ENCODE results near the gene ENOX1. TPM values are rescaled to one million over a fixed set of nuclear protein-coding genes. Genes with fewer than 3 reads are reported as not detected.
A peak's percentile ranks its signal among the peaks of the same experiment; 100 is the strongest.

The ENOX1 gene
- total RNA-seq, 4 donors from 2014 or later = 0.27 to 0.83 (median 0.53) TPM; not detected in 1

DNA sequence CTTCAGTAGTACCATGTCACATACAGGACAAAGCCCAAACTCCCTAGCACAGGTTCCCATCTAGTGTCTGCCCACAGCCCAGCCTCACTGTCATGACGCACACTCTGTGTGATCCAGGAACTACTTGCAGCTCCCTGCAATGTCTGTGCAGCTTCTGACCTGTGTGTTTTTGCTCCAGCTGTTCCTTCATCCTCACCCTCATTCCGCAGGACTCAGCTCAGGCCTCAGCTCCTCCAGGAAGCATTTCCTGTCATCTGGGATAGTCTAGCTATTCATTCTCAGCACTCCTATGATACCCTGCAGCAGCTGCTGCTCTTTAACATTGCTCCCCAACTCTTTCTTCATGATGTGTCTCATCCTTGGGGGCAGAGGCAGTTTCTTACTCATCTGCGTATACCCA lies 56.1 kb downstream of the ENOX1 start:
- TF ChIP-seq, protein P1, sequence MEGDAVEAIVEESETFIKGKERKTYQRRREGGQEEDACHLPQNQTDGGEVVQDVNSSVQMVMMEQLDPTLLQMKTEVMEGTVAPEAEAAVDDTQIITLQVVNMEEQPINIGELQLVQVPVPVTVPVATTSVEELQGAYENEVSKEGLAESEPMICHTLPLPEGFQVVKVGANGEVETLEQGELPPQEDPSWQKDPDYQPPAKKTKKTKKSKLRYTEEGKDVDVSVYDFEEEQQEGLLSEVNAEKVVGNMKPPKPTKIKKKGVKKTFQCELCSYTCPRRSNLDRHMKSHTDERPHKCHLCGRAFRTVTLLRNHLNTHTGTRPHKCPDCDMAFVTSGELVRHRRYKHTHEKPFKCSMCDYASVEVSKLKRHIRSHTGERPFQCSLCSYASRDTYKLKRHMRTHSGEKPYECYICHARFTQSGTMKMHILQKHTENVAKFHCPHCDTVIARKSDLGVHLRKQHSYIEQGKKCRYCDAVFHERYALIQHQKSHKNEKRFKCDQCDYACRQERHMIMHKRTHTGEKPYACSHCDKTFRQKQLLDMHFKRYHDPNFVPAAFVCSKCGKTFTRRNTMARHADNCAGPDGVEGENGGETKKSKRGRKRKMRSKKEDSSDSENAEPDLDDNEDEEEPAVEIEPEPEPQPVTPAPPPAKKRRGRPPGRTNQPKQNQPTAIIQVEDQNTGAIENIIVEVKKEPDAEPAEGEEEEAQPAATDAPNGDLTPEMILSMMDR (IDR thresholded peaks at IDR 0.05) = no peak
- Histone ChIP-seq H3K9me3 (no peaks in the 10 kb centered on the region), H3K4me3 (no peak overlapping the region), H3K27me3 (no peaks in the 10 kb centered on the region), H3K27ac (peak overlapping the region in 1 of 4 donors; percentile 2), H3K4me1 (no peaks in the 10 kb centered on the region), H3K36me3 (no peaks in the 10 kb centered on the region)
- no peak for DNase-seq

DNA sequence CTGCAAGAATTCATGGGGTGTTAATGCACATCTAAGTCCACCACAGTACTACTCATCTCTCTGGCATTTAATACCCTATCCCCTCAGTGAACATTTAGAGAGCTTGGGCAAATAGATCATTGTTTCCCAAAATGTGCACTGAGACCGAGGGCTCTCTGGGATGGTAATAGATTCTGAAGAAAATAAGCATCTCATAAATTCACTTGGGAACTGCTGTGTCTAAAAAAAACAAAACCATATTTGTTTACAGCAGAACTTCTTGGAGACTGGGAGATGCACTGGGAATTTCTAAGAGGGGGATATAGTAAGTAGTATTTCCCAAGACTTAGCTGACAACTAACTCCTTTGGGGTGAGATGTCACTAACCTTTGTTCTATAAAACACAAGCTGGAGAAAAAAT lies 58.4 kb downstream of the ENOX1 start:
- H3K9me3 ChIP-seq = no peaks in the 10 kb centered on the region
- H3K4me3 ChIP-seq = no peak overlapping the region
- no peaks in the 10 kb centered on the region for H3K36me3 ChIP-seq
- H3K27ac ChIP-seq = peak overlapping the region in 1 of 4 donors; percentile 8
- no peak for DNase-seq
- no peaks in the 10 kb centered on the region for H3K4me1 ChIP-seq
- TF ChIP-seq POLR2A (IDR thresholded peaks at IDR 0.05) = no peak
- TF ChIP-seq, protein P1 (IDR thresholded peaks at IDR 0.05) = no peak
- H3K27me3 ChIP-seq = no peaks in the 10 kb centered on the region

DNA sequence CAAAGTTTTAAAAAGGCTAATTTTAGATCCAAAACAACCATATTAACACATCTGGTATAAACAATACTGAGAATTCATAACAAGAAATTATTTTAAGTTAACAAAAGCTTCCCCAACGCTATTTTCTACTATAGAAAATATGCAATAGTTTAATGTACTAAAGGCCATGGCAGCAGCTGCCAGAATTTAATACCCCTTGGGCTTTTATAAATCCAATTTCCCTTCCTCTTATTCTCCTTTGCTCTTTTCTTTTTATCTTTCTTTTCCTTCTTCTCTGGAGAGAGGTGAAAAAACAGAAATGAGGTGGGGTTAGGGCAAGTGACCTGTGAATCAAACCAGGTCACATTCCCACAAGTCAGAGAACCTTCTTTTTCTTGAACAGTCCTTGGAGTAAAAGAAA lies 58.9 kb downstream of the ENOX1 start:
- H3K4me1 ChIP-seq = no peaks in the 10 kb centered on the region
- H3K36me3 ChIP-seq = no peaks in the 10 kb centered on the region
- H3K4me3 ChIP-seq = no peak overlapping the region
- H3K9me3 ChIP-seq = no peaks in the 10 kb centered on the region
- TF ChIP-seq, protein P1 (IDR thresholded peaks at IDR 0.05) = no peak
- TF ChIP-seq POLR2A (IDR thresholded peaks at IDR 0.05) = no peak
- no peaks in the 10 kb centered on the region for H3K27me3 ChIP-seq
- peak overlapping the region in 1 of 4 donors; percentile 8 for H3K27ac ChIP-seq
- DNase-seq = no peak

DNA sequence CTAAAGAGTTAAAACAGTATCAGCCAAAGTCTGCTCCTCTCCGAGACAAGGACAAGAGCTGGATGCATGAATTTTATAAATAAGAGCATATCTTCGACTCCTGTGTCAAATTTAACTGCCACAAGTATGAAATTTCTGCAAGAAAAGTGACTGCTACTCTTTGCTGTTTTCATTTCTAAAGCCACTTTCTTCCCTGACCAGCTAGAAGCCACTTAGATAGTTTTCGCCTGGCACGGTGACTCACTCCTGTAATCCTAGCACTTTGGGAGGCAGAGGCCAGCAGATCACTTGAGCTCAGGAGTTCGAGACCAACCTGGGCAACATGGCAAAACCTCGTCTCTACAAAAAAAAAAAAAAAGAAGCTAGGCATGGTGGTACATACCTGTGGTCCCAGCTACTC lies 61.3 kb downstream of the ENOX1 start:
- Histone ChIP-seq H3K9me3 (no peaks in the 10 kb centered on the region), H3K36me3 (no peaks in the 10 kb centered on the region), H3K4me1 (no peaks in the 10 kb centered on the region), H3K27me3 (no peaks in the 10 kb centered on the region), H3K4me3 (no peak overlapping the region), H3K27ac (no peak overlapping the region)
- no peak for DNase-seq
- no peak for TF ChIP-seq POLR2A (IDR thresholded peaks at IDR 0.05)
- TF ChIP-seq, protein P1 (IDR thresholded peaks at IDR 0.05) = no peak

DNA sequence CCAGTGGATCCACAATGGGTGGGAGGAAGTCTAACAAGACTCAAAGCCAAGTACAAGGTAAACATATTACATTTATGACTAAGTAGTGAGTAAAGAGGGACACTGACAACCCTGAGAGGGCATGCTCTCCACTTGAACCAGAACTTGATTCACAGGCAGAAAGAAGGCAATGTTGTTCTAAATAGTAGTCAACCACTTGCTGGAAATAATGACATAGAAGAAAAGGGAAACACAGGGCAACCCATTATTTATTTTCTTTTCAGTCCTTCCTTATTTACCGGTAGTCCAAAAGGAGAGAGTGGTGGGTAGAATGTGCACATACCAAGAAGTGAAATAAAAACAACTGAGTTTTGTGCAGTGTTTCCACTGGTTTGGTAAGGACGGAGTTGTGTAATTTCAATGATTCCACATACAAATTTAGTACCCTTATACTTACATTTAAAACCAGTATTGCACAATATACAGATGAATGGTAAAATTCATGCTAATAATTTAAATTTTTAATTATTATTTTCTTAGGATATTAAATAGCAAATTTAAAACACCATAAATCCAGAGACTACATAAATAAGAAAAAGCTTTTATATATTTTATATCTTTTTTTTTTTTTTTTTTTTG lies 65.9 kb downstream of the ENOX1 start:
- DNase-seq = no peak
- Histone ChIP-seq H3K27me3 (no peaks in the 10 kb centered on the region), H3K36me3 (no peaks in the 10 kb centered on the region), H3K4me3 (no peak overlapping the region), H3K27ac (no peak overlapping the region), H3K4me1 (no peaks in the 10 kb centered on the region), H3K9me3 (no peaks in the 10 kb centered on the region)
- no peak for TF ChIP-seq POLR2A (IDR thresholded peaks at IDR 0.05)
- TF ChIP-seq, protein P1 (IDR thresholded peaks at IDR 0.05) = no peak

DNA sequence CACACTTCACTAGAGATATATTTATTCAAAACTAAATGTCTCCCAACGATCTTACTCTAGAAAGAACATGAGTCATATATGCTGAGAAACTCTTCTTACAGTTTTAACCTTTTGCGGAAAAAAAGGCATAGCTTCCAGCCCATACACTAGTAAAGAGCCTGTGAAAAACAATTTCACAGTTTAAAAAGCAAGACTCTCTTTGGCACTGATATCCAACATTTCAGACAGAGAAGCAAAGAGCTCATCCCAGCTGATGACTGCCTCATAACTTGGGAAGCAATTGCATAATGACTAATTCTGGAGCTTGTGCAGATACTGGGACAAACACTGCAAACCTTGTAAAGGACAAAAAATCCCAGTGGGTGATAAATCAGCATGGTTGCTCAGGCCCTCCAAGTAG lies 88.0 kb downstream of the ENOX1 start:
- H3K36me3 ChIP-seq = no peaks in the 10 kb centered on the region
- H3K27me3 ChIP-seq = no peaks in the 10 kb centered on the region
- no peaks in the 10 kb centered on the region for H3K4me1 ChIP-seq
- no peaks in the 10 kb centered on the region for H3K9me3 ChIP-seq
- H3K4me3 ChIP-seq = no peak overlapping the region
- no peak overlapping the region for H3K27ac ChIP-seq
- no peak for DNase-seq
- no peak for TF ChIP-seq POLR2A (IDR thresholded peaks at IDR 0.05)
- TF ChIP-seq, protein P1 (IDR thresholded peaks at IDR 0.05) = no peak
